ENCODE measurements around the gene SLC41A2.

The SLC41A2 gene

DNA sequence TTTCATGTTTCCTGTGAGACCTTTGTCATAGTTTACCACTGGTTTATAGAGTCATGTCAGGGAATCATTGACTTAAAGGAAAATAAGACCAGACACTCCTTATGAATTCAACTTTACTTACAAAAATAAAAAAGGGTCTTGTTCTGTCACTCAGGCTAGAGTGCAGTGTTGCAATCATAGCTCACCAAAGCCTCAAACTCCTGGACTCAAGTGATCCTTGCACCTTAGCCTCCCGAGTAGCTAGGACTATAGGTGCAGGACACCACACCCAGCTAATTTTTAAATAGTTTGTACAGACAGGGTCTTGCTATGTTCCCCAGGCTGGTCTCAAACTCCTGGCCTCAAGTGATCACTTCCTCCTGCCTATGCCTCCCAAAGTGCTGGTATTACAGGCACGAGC lies 19.0 kb downstream of the SLC41A2 start:
- H3K4me3 ChIP-seq (ENCODE audit: low read depth, low read length): no peak overlapping the region
- TF ChIP-seq, protein P1, sequence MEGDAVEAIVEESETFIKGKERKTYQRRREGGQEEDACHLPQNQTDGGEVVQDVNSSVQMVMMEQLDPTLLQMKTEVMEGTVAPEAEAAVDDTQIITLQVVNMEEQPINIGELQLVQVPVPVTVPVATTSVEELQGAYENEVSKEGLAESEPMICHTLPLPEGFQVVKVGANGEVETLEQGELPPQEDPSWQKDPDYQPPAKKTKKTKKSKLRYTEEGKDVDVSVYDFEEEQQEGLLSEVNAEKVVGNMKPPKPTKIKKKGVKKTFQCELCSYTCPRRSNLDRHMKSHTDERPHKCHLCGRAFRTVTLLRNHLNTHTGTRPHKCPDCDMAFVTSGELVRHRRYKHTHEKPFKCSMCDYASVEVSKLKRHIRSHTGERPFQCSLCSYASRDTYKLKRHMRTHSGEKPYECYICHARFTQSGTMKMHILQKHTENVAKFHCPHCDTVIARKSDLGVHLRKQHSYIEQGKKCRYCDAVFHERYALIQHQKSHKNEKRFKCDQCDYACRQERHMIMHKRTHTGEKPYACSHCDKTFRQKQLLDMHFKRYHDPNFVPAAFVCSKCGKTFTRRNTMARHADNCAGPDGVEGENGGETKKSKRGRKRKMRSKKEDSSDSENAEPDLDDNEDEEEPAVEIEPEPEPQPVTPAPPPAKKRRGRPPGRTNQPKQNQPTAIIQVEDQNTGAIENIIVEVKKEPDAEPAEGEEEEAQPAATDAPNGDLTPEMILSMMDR (IDR thresholded peaks at IDR 0.05; ENCODE audit: borderline replicate concordance, insufficient read depth, low read depth, low read length): no peak

GRCh38 chr12:104938371-104938770 lies 19.7 kb downstream of the SLC41A2 start:
- TF ChIP-seq, protein P1 (IDR thresholded peaks at IDR 0.05; ENCODE audit: borderline replicate concordance, insufficient read depth, low read depth, low read length): no peak
- no peak overlapping the region for H3K4me3 ChIP-seq (ENCODE audit: low read depth, low read length)

GRCh38 chr12:104935886-104936285 lies 22.2 kb downstream of the SLC41A2 start:
- TF ChIP-seq, protein P1 (IDR thresholded peaks at IDR 0.05; ENCODE audit: borderline replicate concordance, insufficient read depth, low read depth, low read length): no peak
- no peak overlapping the region for H3K4me3 ChIP-seq (ENCODE audit: low read depth, low read length)

DNA sequence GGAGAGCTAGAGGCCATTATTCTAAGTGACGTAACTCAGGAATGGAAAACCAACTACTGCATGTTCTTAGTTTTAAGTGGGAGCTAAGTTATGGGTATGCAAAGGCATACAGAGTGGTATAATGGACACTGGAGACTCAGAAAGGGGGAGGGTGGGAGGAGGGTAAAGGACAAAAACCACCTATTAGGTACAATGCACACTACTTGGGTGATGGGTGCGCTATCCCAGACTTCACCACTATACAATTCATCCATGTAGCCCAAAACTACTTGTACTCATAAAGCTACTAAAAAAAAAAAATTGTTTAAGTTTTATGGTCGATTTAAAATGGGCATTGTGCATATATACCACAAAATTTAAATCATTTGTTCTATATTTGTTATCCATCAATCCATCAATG lies 24.3 kb downstream of the SLC41A2 start:
- TF ChIP-seq, protein P1 (IDR thresholded peaks at IDR 0.05; ENCODE audit: borderline replicate concordance, insufficient read depth, low read depth, low read length): no peak
- no peak overlapping the region for H3K4me3 ChIP-seq (ENCODE audit: low read depth, low read length)

GRCh38 chr12:104933128-104933527 lies 25.0 kb downstream of the SLC41A2 start:
- H3K4me3 ChIP-seq (ENCODE audit: low read depth, low read length): no peak overlapping the region
- TF ChIP-seq, protein P1 (IDR thresholded peaks at IDR 0.05; ENCODE audit: borderline replicate concordance, insufficient read depth, low read depth, low read length): no peak

GRCh38 chr12:104930388-104931326 lies 27.4 kb downstream of the SLC41A2 start:
- TF ChIP-seq, protein P1 (IDR thresholded peaks at IDR 0.05; ENCODE audit: borderline replicate concordance, insufficient read depth, low read depth, low read length): no peak
- H3K4me3 ChIP-seq (ENCODE audit: low read depth, low read length): no peak overlapping the region

GRCh38 chr12:104929977-104930376 lies 28.1 kb downstream of the SLC41A2 start:
- TF ChIP-seq, protein P1 (IDR thresholded peaks at IDR 0.05; ENCODE audit: borderline replicate concordance, insufficient read depth, low read depth, low read length): no peak
- H3K4me3 ChIP-seq (ENCODE audit: low read depth, low read length): no peak overlapping the region

All from GM12875 (cell line).